ENCODE results near the gene LCN10.

GRCh38 chr9:136688274-136689107, 54.2 kb downstream of the LCN10 start:
- TF ChIP-seq POLR2A (IDR thresholded peaks at IDR 0.05; ENCODE audit: low read depth) (no peak), CTCF (IDR thresholded peaks at IDR 0.05) (no peak)

Data from esophagus muscularis mucosa (tissue), 3 donors.